K562 (cell line): ENCODE data around the gene ZNF334. TPM values are rescaled to one million over a fixed set of nuclear protein-coding genes. Genes with fewer than 3 reads are reported as not detected.

Experiments used
- CCAR2 ChIP-seq: fragments of 200-400 bp; formaldehyde crosslinking; IDR thresholded peaks from 2 replicates; pipeline ENCODE4 v1.6.1; 2017; ENCODE audit warnings: mild to moderate bottlenecking, low read depth, low read length
- MTA2 ChIP-seq: fragments of 450-650 bp; IDR thresholded peaks from 2 replicates; pipeline ENCODE4 v1.6.1; 2016; ENCODE audit warnings: low read depth
- SRF ChIP-seq, 2 experiments: fragments of 250-450, 450-650 bp in 1 of 2; sonication (Bioruptor Pico) in 1 of 2; sonication (generic) in 1 of 2; formaldehyde crosslinking; IDR thresholded peaks; 2 replicates each; pipeline versions ENCODE4 v1.5.0 to v1.5.1; 2020 to 2022; ENCODE audit warnings: mild to moderate bottlenecking in 1 of 2, missing genetic modification reagents in 1 of 2
- polyA plus RNA-seq, 8 experiments: library from polyadenylated mRNA; depleted of rRNA in 4 of 8; stranded (reverse) in 5 of 8; unstranded in 3 of 8; fragments of >200 nt; fragmentation: Nextera tagmentation in 2 of 8; fragmentation: Illumina TruSeq in 1 of 8; extraction: Ambion mirVana in 2 of 8; extraction: Trizol in 1 of 8; gene quantifications; 2 replicates each; pipeline versions ENCODE4 v1.2.1 to v1.2.3, GENCODE V29; 2011 to 2014; ENCODE audit warnings: inconsistent platforms in 1 of 8, missing spikeins in 1 of 8
- total RNA-seq, 7 experiments: library from RNA; depleted of rRNA in 6 of 7; stranded (reverse); fragments of >200 nt in 6 of 7; fragmentation: Illumina TruSeq in 2 of 7; extraction: Trizol in 2 of 7; gene quantifications; 2 replicates each; pipeline versions ENCODE4 v1.2.1 to v1.2.3, GENCODE V29; 2011 to 2021; ENCODE audit warnings: low replicate concordance in 1 of 7
- TF ChIP-seq, protein P1 (sequence below): sonication (generic); formaldehyde crosslinking; IDR thresholded peaks from 2 replicates; pipeline ENCODE4 v1.9.0; 2022; ENCODE audit warnings: mild to moderate bottlenecking, missing genetic modification reagents
- TF ChIP-seq, protein P2 (sequence below): fragments of 450-650 bp; formaldehyde crosslinking; IDR thresholded peaks from 2 replicates; pipeline ENCODE4 v1.4.0; 2022; ENCODE audit warnings: mild to moderate bottlenecking, moderate library complexity

The ZNF334 gene
- total and polyA plus RNA-seq, 9 of the 15 experiments (the other 6 are each of a cell fraction or from before 2014, with no cell fraction given) = 0.06 to 0.27 (median 0.21) TPM; not detected in 1

DNA sequence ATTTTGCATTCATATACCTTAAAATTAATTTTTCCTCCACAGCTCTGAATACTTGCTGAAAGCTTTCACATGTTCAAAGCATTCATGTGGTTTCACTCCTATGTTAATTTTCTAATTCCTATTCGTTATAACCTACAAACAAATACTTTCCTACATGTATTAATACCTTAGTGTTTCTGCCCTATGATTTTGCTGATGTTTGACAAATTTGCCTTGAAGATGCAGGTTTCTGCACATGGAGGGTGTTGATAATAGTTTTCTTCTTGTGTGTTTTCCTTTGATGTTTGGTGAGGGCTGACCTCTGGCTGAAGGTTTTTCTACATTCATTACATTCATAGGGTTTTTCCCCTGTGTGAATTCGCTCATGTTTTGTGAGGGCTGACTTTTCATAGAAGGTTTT is 57.6 kb downstream of the ZNF334 start (continued):
- TF ChIP-seq, protein P1, sequence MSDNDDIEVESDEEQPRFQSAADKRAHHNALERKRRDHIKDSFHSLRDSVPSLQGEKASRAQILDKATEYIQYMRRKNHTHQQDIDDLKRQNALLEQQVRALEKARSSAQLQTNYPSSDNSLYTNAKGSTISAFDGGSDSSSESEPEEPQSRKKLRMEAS (CRISPR knock-in tag) = no peak
- no peak for TF ChIP-seq MTA2
- no peak for TF ChIP-seq SRF (CRISPR knock-in tag; IDR thresholded peaks at IDR 0.05)
- TF ChIP-seq CCAR2 = no peak
- TF ChIP-seq, protein P2, sequence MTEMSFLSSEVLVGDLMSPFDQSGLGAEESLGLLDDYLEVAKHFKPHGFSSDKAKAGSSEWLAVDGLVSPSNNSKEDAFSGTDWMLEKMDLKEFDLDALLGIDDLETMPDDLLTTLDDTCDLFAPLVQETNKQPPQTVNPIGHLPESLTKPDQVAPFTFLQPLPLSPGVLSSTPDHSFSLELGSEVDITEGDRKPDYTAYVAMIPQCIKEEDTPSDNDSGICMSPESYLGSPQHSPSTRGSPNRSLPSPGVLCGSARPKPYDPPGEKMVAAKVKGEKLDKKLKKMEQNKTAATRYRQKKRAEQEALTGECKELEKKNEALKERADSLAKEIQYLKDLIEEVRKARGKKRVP = no peak

Other genes with a start within 250 kb of the ZNF334 start
- not detected in 2 replicates for gene CDH22, start 205.1 kb downstream of the ZNF334 start, total RNA-seq (2014; rRNA removed)
- not detected in 2 replicates for gene CDH22, start 205.1 kb downstream of the ZNF334 start, total RNA-seq (2014; rRNA removed; fragmentation: Illumina TruSeq; extraction: Trizol)
- gene CDH22, start 205.1 kb downstream of the ZNF334 start, total RNA-seq (2015; rRNA removed; fragmentation: Illumina TruSeq; extraction: Trizol) = not detected in 2 replicates
- gene CDH22, start 205.1 kb downstream of the ZNF334 start, total RNA-seq (2021) = 0.07 TPM in 1 of 2 replicates, not detected in the other
- not detected in 2 replicates for gene CDH22, start 205.1 kb downstream of the ZNF334 start, polyA plus RNA-seq (2011; rRNA removed)
- not detected in 2 replicates for gene CDH22, start 205.1 kb downstream of the ZNF334 start, polyA plus RNA-seq (2014; fragmentation: Illumina TruSeq; extraction: Trizol)
- not detected for gene CDH22, start 205.1 kb downstream of the ZNF334 start, polyA plus RNA-seq (2014; fragmentation: Nextera tagmentation; extraction: Ambion mirVana)
- 0.08 TPM in 1 of 2 replicates, not detected in the other for gene CDH22, start 205.1 kb downstream of the ZNF334 start, polyA plus RNA-seq (2014; rRNA removed)
- 7.5 and 10.5 TPM in 2 replicates for gene ELMO2, start 106.9 kb downstream of the ZNF334 start, total RNA-seq (2014; rRNA removed)
- 10.2 and 10.6 TPM in 2 replicates for gene ELMO2, start 106.9 kb downstream of the ZNF334 start, total RNA-seq (2014; rRNA removed; fragmentation: Illumina TruSeq; extraction: Trizol)
- gene ELMO2, start 106.9 kb downstream of the ZNF334 start, total RNA-seq (2015; rRNA removed; fragmentation: Illumina TruSeq; extraction: Trizol) = 14.3 and 16.8 TPM in 2 replicates
- 16.5 and 19.6 TPM in 2 replicates for gene ELMO2, start 106.9 kb downstream of the ZNF334 start, total RNA-seq (2021)
- gene ELMO2, start 106.9 kb downstream of the ZNF334 start, polyA plus RNA-seq (2011; rRNA removed) = 16.4 and 17.6 TPM in 2 replicates
- gene ELMO2, start 106.9 kb downstream of the ZNF334 start, polyA plus RNA-seq (2014; fragmentation: Illumina TruSeq; extraction: Trizol) = 16.4 and 21.5 TPM in 2 replicates
- 10 to 100 TPM in 1 of 2 experiments, 1 to 10 TPM in 1; 8.8 to 15.9 TPM for gene ELMO2, start 106.9 kb downstream of the ZNF334 start, polyA plus RNA-seq (2014; fragmentation: Nextera tagmentation; extraction: Ambion mirVana)
- gene ELMO2, start 106.9 kb downstream of the ZNF334 start, polyA plus RNA-seq (2014; rRNA removed) = 12.2 and 14.8 TPM in 2 replicates
- gene OCSTAMP, start 37.1 kb upstream of the ZNF334 start, total RNA-seq (2014; rRNA removed) = not detected in 2 replicates
- not detected in 2 replicates for gene OCSTAMP, start 37.1 kb upstream of the ZNF334 start, total RNA-seq (2014; rRNA removed; fragmentation: Illumina TruSeq; extraction: Trizol)
- gene OCSTAMP, start 37.1 kb upstream of the ZNF334 start, total RNA-seq (2015; rRNA removed; fragmentation: Illumina TruSeq; extraction: Trizol) = not detected in 2 replicates
- not detected in 2 replicates for gene OCSTAMP, start 37.1 kb upstream of the ZNF334 start, total RNA-seq (2021)
- gene OCSTAMP, start 37.1 kb upstream of the ZNF334 start, polyA plus RNA-seq (2011; rRNA removed) = not detected in 2 replicates
- gene OCSTAMP, start 37.1 kb upstream of the ZNF334 start, polyA plus RNA-seq (2014; fragmentation: Illumina TruSeq; extraction: Trizol) = not detected in 2 replicates
- not detected for gene OCSTAMP, start 37.1 kb upstream of the ZNF334 start, polyA plus RNA-seq (2014; fragmentation: Nextera tagmentation; extraction: Ambion mirVana)
- not detected in 2 replicates for gene OCSTAMP, start 37.1 kb upstream of the ZNF334 start, polyA plus RNA-seq (2014; rRNA removed)
- 9.9 and 10.0 TPM in 2 replicates for gene SLC13A3, start 137.9 kb upstream of the ZNF334 start, total RNA-seq (2014; rRNA removed)
- 8.5 and 8.8 TPM in 2 replicates for gene SLC13A3, start 137.9 kb upstream of the ZNF334 start, total RNA-seq (2014; rRNA removed; fragmentation: Illumina TruSeq; extraction: Trizol)
- gene SLC13A3, start 137.9 kb upstream of the ZNF334 start, total RNA-seq (2015; rRNA removed; fragmentation: Illumina TruSeq; extraction: Trizol) = 6.4 and 7.1 TPM in 2 replicates
- gene SLC13A3, start 137.9 kb upstream of the ZNF334 start, total RNA-seq (2021) = 14.9 and 16.4 TPM in 2 replicates
- gene SLC13A3, start 137.9 kb upstream of the ZNF334 start, polyA plus RNA-seq (2011; rRNA removed) = 8.5 and 11.2 TPM in 2 replicates
- 15.0 and 15.7 TPM in 2 replicates for gene SLC13A3, start 137.9 kb upstream of the ZNF334 start, polyA plus RNA-seq (2014; fragmentation: Illumina TruSeq; extraction: Trizol)
- 1 to 10 TPM; 5.5 to 7.3 TPM for gene SLC13A3, start 137.9 kb upstream of the ZNF334 start, polyA plus RNA-seq (2014; fragmentation: Nextera tagmentation; extraction: Ambion mirVana)
- gene SLC13A3, start 137.9 kb upstream of the ZNF334 start, polyA plus RNA-seq (2014; rRNA removed) = 7.9 and 9.1 TPM in 2 replicates
- gene TP53RK, start 175.9 kb upstream of the ZNF334 start, total RNA-seq (2014; rRNA removed) = 35.1 and 43.5 TPM in 2 replicates
- 17.2 and 18.4 TPM in 2 replicates for gene TP53RK, start 175.9 kb upstream of the ZNF334 start, total RNA-seq (2014; rRNA removed; fragmentation: Illumina TruSeq; extraction: Trizol)
- gene TP53RK, start 175.9 kb upstream of the ZNF334 start, total RNA-seq (2015; rRNA removed; fragmentation: Illumina TruSeq; extraction: Trizol) = 16.7 and 18.0 TPM in 2 replicates
- 12.9 and 16.4 TPM in 2 replicates for gene TP53RK, start 175.9 kb upstream of the ZNF334 start, total RNA-seq (2021)
- 14.4 and 18.3 TPM in 2 replicates for gene TP53RK, start 175.9 kb upstream of the ZNF334 start, polyA plus RNA-seq (2011; rRNA removed)
- gene TP53RK, start 175.9 kb upstream of the ZNF334 start, polyA plus RNA-seq (2014; fragmentation: Illumina TruSeq; extraction: Trizol) = 10.7 and 13.2 TPM in 2 replicates
- gene TP53RK, start 175.9 kb upstream of the ZNF334 start, polyA plus RNA-seq (2014; fragmentation: Nextera tagmentation; extraction: Ambion mirVana) = 1 to 10 TPM; 2.9 to 4.2 TPM
- 18.5 and 24.8 TPM in 2 replicates for gene TP53RK, start 175.9 kb upstream of the ZNF334 start, polyA plus RNA-seq (2014; rRNA removed)
- 0.86 and 1.8 TPM in 2 replicates for gene SLC2A10, start 196.1 kb upstream of the ZNF334 start, total RNA-seq (2014; rRNA removed)
- gene SLC2A10, start 196.1 kb upstream of the ZNF334 start, total RNA-seq (2014; rRNA removed; fragmentation: Illumina TruSeq; extraction: Trizol) = 0.06 and 0.07 TPM in 2 replicates
- 0.22 and 0.57 TPM in 2 replicates for gene SLC2A10, start 196.1 kb upstream of the ZNF334 start, total RNA-seq (2015; rRNA removed; fragmentation: Illumina TruSeq; extraction: Trizol)
- gene SLC2A10, start 196.1 kb upstream of the ZNF334 start, total RNA-seq (2021) = 0.16 and 0.58 TPM in 2 replicates
- 0.10 and 0.38 TPM in 2 replicates for gene SLC2A10, start 196.1 kb upstream of the ZNF334 start, polyA plus RNA-seq (2011; rRNA removed)
- 0.12 and 0.14 TPM in 2 replicates for gene SLC2A10, start 196.1 kb upstream of the ZNF334 start, polyA plus RNA-seq (2014; fragmentation: Illumina TruSeq; extraction: Trizol)
- under 1 TPM; 0.01 to 0.08 TPM for gene SLC2A10, start 196.1 kb upstream of the ZNF334 start, polyA plus RNA-seq (2014; fragmentation: Nextera tagmentation; extraction: Ambion mirVana)
- gene SLC2A10, start 196.1 kb upstream of the ZNF334 start, polyA plus RNA-seq (2014; rRNA removed) = 0.04 and 0.11 TPM in 2 replicates